Fibroblast of lung (primary cell): ENCODE measurements around the gene ZNF581. TPM values are rescaled to one million over a fixed set of nuclear protein-coding genes. Genes with fewer than 3 reads are reported as not detected.

Experiments
- DNase-seq, 2 donors: peaks; one replicate each; pipeline versions ENCODE4 v3.0.0 to v3.0.0-alpha.2; 2010; ENCODE audit warnings: low read depth in 2 of 2
- H2AFZ ChIP-seq: 2 replicates; pipeline ENCODE4 v1.5.1; 2012; ENCODE audit warnings: low read length, control low read depth, inconsistent platforms
- H3K27ac ChIP-seq: 2 replicates; pipeline ENCODE4 v1.5.1; 2011; ENCODE audit warnings: low read length, control low read depth; ENCODE audit not compliant: insufficient read depth
- H3K27me3 ChIP-seq: 2 replicates; pipeline ENCODE4 v1.5.1; 2011; ENCODE audit warnings: mild to moderate bottlenecking, low read length; ENCODE audit not compliant: control insufficient read depth, insufficient read depth
- H3K36me3 ChIP-seq: 2 replicates; pipeline ENCODE4 v1.5.1; 2011; ENCODE audit warnings: low read length; ENCODE audit not compliant: control insufficient read depth, insufficient read depth
- H3K4me1 ChIP-seq: 2 replicates; pipeline ENCODE4 v1.5.1; 2011; ENCODE audit warnings: low read length; ENCODE audit not compliant: control insufficient read depth, insufficient read depth; ENCODE audit errors: extremely low read depth
- H3K4me2 ChIP-seq: 2 replicates; pipeline ENCODE4 v1.5.1; 2011; ENCODE audit warnings: low read length, control low read depth; ENCODE audit not compliant: insufficient read depth; ENCODE audit errors: extremely low read depth
- H3K4me3 ChIP-seq, 4 experiments: fragments of 200-600 bp in 1 of 4; sonication (generic) in 1 of 4; replicated peaks in 1 of 4; 2 replicates each; pipeline ENCODE4 v1.5.1; 2011 to 2016; ENCODE audit warnings: low read length in 4 of 4, low read depth in 3 of 4, mild to moderate bottlenecking in 3 of 4, control low read depth in 2 of 4, inconsistent platforms in 1 of 4, mixed read lengths in 1 of 4; ENCODE audit not compliant: insufficient read depth in 1 of 4; ENCODE audit errors: control extremely low read depth in 1 of 4
- H3K79me2 ChIP-seq: 2 replicates; pipeline ENCODE4 v1.5.1; 2012; ENCODE audit warnings: mild to moderate bottlenecking, low read length, inconsistent platforms; ENCODE audit not compliant: control insufficient read depth, insufficient read depth
- H3K9ac ChIP-seq: 2 replicates; pipeline ENCODE4 v1.5.1; 2011; ENCODE audit warnings: mild to moderate bottlenecking, low read length, control low read depth; ENCODE audit not compliant: insufficient read depth
- H3K9me3 ChIP-seq: 2 replicates; pipeline ENCODE4 v1.5.1; 2012; ENCODE audit warnings: low read depth, low read length; ENCODE audit not compliant: control insufficient read depth, insufficient read depth
- H4K20me1 ChIP-seq: 2 replicates; pipeline ENCODE4 v1.5.1; 2011; ENCODE audit warnings: low read length; ENCODE audit not compliant: control insufficient read depth, insufficient read depth; ENCODE audit errors: extremely low read depth
- CTCF ChIP-seq, 2 donors: IDR thresholded peaks in 1 of 2; conservative IDR thresholded peaks in 1 of 2; 1 replicate in 1 of 2; 2 replicates in 1 of 2; pipeline ENCODE4 v1.5.1; 2011 to 2012; ENCODE audit warnings: low read length in 2 of 2, control low read depth in 1 of 2, inconsistent platforms in 1 of 2, low read depth in 1 of 2, mild to moderate bottlenecking in 1 of 2
- EZH2 ChIP-seq: IDR thresholded peaks from 2 replicates; pipeline ENCODE4 v1.5.1; 2012; ENCODE audit warnings: low read length, control low read depth, mild to moderate bottlenecking; ENCODE audit errors: missing control alignments
- polyA plus RNA-seq, 2 donors: library from polyadenylated mRNA; depleted of rRNA in 1 of 2; stranded (reverse) in 1 of 2; unstranded in 1 of 2; fragments of >200 nt; gene quantifications; 2 replicates each; pipeline ENCODE4 v1.2.1, GENCODE V29; 2011 to 2012; ENCODE audit warnings: missing spikeins in 1 of 2
- total RNA-seq: library from RNA; depleted of rRNA; stranded (reverse); fragments of >200 nt; gene quantifications from 2 replicates; pipeline ENCODE4 v1.2.1, GENCODE V29; 2014

ZNF581 gene
- total and polyA plus RNA-seq, 2 donors (not counting 1 experiment from before 2014, with no cell fraction given): 9.2 to 33.4 TPM

DNA sequence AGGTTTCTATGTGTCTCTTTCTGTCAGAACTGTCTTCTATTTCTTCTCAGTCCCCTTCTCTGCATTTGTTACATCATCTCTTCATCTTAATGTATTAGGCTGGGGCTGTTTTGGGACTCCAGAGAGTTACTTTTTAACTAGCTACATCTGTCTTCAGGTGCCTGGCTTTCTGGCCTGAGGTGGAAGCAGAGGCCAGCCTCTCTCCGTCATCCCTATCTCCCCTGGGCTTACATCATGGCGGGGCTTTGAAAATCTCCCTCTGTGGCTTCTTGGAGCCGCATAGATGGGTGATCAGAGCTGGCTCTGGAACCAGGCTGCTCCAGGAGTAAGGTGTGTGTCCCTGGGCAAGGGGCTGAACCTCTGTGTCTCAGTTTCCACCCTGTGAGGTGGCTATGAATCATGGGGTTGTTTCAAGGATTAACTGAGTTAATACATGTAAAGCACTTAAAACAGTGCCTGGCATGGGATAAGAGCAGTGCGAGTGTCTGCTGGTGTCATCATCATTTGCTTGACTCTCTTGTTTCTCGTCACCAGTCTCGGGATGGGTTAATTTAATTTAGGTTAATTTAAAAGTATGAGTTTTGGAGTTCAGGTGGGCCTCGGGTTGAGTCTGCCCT is 33.5 kb downstream of the ZNF581 start:
- Histone ChIP-seq H2AFZ (no peak overlapping the region), H3K9me3 (no peaks in the 10 kb centered on the region), H3K4me3 (peak overlapping the region in 2 of 4 experiments; percentile 71 to 86), H3K4me2 (peak overlapping the region; percentile 99), H4K20me1 (peaks cover 2% of the 10 kb centered on the region), H3K9ac (no peak overlapping the region), H3K27me3 (no peaks in the 10 kb centered on the region), H3K79me2 (peaks cover 77% of the 10 kb centered on the region), H3K27ac (no peak overlapping the region), H3K36me3 (peaks cover 22% of the 10 kb centered on the region), H3K4me1 (peaks cover 17% of the 10 kb centered on the region)
- DNase-seq: no peak
- TF ChIP-seq CTCF (conservative IDR thresholded peaks at IDR 0.05 in 1 of 2, IDR thresholded peaks at IDR 0.05 in 1 of 2; ENCODE audit: low read depth in 1 of 2, low read length in 2 of 2): no peak
- no peak for TF ChIP-seq EZH2

GRCh38 chr19:55677572-55678028 is 34.2 kb downstream of the ZNF581 start:
- Histone ChIP-seq H3K4me2 (peak overlapping the region; percentile 99), H2AFZ (no peak overlapping the region), H3K9ac (no peak overlapping the region), H3K9me3 (no peaks in the 10 kb centered on the region), H3K36me3 (peaks cover 24% of the 10 kb centered on the region), H3K4me1 (peaks cover 17% of the 10 kb centered on the region), H3K27me3 (no peaks in the 10 kb centered on the region), H3K4me3 (no peak overlapping the region), H3K27ac (no peak overlapping the region), H4K20me1 (peaks cover 2% of the 10 kb centered on the region), H3K79me2 (peaks cover 75% of the 10 kb centered on the region)
- TF ChIP-seq CTCF (conservative IDR thresholded peaks at IDR 0.05 in 1 of 2, IDR thresholded peaks at IDR 0.05 in 1 of 2; ENCODE audit: low read depth in 1 of 2, low read length in 2 of 2) (no peak), EZH2 (no peak)
- no peak for DNase-seq

DNA sequence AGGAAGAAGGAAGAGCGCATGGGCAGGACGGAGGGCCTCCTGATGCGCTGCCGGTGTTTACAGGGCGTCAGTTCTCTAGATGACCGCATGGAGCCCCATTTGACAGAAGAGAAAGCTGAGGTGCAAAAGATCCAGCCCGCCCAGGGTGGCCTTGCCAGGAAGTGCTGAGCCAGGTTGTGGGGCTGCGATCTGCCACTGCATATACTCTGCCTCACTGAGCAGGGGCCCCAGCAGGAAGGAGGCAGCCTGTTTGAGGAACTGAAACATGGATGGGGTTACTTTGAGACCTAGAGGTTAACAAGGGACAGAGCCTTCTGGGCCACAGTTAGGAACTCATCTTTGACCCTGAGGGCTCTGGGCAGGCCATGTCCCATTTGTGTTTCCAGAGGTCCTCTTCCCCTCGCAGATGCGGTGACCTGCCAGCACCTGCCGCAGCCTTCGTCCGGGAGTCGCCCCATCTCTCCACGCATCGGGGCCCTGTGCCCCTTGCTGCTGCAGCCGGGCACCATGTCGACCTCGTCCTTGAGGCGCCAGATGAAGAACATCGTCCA is 34.7 kb downstream of the ZNF581 start:
- peaks cover 17% of the 10 kb centered on the region for H3K4me1 ChIP-seq
- peaks cover 24% of the 10 kb centered on the region for H3K36me3 ChIP-seq
- peaks cover 2% of the 10 kb centered on the region for H4K20me1 ChIP-seq
- no peak for DNase-seq
- no peak overlapping the region for H3K27ac ChIP-seq
- TF ChIP-seq CTCF (conservative IDR thresholded peaks at IDR 0.05 in 1 of 2, IDR thresholded peaks at IDR 0.05 in 1 of 2; ENCODE audit: low read depth in 1 of 2, low read length in 2 of 2) (no peak), EZH2 (no peak)
- no peak overlapping the region for H3K4me2 ChIP-seq
- no peak overlapping the region for H2AFZ ChIP-seq
- no peak overlapping the region for H3K9ac ChIP-seq
- H3K9me3 ChIP-seq: no peaks in the 10 kb centered on the region
- H3K27me3 ChIP-seq: no peaks in the 10 kb centered on the region
- H3K79me2 ChIP-seq: peaks cover 73% of the 10 kb centered on the region
- no peak overlapping the region for H3K4me3 ChIP-seq
